Measurements from ENCODE around the gene PTPRG.

DNA sequence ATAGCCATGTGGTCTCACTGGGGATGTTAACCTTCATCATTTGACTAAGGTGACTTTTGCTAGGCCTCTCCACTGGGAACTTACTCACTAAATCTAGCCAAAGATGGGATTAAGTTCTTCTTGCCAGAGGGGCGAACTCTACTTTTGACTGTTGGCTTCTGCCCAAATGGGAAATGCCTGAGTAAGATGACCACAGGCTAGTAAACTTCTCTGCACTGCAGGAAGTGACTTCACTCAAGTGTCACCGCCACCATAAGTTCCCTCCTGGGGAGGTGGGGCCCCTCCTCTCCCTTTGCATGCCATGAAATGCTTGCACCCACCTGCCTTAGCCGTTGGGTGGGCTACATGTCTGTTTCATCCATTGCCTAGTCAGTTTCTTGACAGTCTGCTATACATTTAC, 423.6 kb downstream of the PTPRG start:
- TF ChIP-seq EZH2 (IDR thresholded peaks at IDR 0.05; ENCODE audit: low read length, unreplicated experiment) (no peak), CTCF (conservative IDR thresholded peaks at IDR 0.05; ENCODE audit: low read depth, low read length) (no peak), EZH2phosphoT487 (IDR thresholded peaks at IDR 0.05; ENCODE audit: borderline replicate concordance, low read length) (no peak)

Data from PC-3 (cell line).